Measurements from ENCODE around the gene MS4A15.

Gene MS4A15

DNA sequence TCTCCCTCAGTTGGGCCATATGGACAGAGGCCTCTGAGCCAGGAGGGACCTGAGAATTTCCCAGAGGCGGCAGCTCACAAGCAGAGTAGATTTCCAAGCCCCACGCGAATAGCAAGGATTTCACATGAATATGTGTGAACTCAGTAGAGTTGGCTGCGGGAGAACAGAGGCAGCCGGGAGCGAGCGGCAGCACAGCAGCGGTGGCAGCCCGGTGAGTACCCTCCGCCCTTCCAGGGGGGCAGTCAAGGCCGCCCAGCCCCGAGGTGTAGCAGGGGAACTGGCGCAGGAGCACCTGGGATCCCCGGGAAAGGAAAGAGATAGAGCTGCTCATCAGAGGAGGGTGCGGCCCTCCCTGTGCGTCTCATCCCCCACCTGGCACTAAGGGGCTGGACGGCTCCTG is 8.4 kb upstream of the MS4A15 start:
- Histone ChIP-seq H3K9me3 (ENCODE audit: low read length) (no peaks in the 10 kb centered on the region), H3K9ac (ENCODE audit: low read length) (no peak overlapping the region), H2AFZ (ENCODE audit: low read length) (no peak overlapping the region), H4K20me1 (ENCODE audit: insufficient read depth, low read length) (no peaks in the 10 kb centered on the region), H3F3A (ENCODE audit: insufficient read depth, low read length) (no peaks in the 10 kb centered on the region), H3K4me2 (ENCODE audit: low read length) (no peak overlapping the region), H3K27ac (ENCODE audit: low read depth, low read length, poor library complexity, severe bottlenecking) (no peak overlapping the region), H3K27me3 (ENCODE audit: insufficient read depth, low read length) (peaks cover 3% of the 10 kb centered on the region; the same call in 1 of the 2 replicates), H3K4me1 (ENCODE audit: insufficient read depth, low read length, severe bottlenecking) (no peaks in the 10 kb centered on the region), H3K36me3 (ENCODE audit: insufficient read depth, low read length) (no peaks in the 10 kb centered on the region), H3K79me2 (ENCODE audit: insufficient read depth, low read length) (no peaks in the 10 kb centered on the region), H3K4me3 (ENCODE audit: low read depth, low read length, poor library complexity, severe bottlenecking) (no peak overlapping the region), H3K9me2 (ENCODE audit: low read depth, low read length) (no peaks in the 10 kb centered on the region)
- TF ChIP-seq CTCF (IDR thresholded peaks at IDR 0.05; ENCODE audit: low read length) (no peak), EZH2 (IDR thresholded peaks at IDR 0.05; ENCODE audit: borderline replicate concordance, low read length) (no peak)

DNA sequence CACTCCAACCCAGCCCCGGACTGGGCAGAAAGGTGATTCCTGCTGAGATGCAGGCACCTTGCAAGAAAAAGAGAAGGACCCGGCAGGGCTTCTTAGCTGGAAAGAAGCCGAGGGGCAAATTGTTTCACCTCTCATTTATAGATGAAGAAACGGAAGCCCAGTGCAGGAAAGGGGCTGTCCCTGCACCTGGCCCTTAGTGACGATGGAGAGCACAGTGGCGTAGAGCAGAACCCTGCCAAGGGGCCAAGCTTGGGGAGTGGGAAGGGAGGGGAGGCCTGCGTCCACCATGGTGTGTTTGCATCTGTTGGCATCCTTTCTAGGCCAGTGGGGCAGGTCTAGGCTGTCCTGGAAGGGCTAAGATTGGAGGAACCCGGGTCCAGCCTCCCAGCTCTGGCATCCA is 7.8 kb upstream of the MS4A15 start:
- Histone ChIP-seq H3K4me2 (ENCODE audit: low read length) (no peak overlapping the region), H3K27ac (ENCODE audit: low read depth, low read length, poor library complexity, severe bottlenecking) (no peak overlapping the region)

DNA sequence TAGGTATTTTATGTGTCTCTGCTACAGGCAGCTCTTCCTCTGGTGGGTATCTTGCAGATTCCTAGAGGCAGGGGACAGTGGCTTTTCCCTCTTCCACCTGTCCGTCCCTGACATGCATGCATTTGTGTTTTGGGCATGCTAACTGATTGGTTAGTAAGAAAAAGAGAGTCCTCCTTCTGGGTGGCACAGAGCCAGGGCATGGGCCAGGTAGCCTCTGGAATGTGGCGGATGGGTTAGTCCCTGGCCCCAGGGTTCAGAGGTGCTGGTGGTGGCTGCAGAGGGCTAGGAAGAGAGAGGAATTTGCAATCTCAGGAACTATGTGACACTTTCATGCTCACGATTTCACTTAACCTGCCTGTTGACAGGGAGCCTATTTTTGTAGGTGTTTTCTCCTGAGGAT is 5.8 kb upstream of the MS4A15 start:
- no peak overlapping the region for H3K9ac ChIP-seq (ENCODE audit: low read length)
- no peaks in the 10 kb centered on the region for H3K79me2 ChIP-seq (ENCODE audit: insufficient read depth, low read length)
- no peaks in the 10 kb centered on the region for H3F3A ChIP-seq (ENCODE audit: insufficient read depth, low read length)
- H3K36me3 ChIP-seq (ENCODE audit: insufficient read depth, low read length), result no peaks in the 10 kb centered on the region
- no peak overlapping the region for H3K4me3 ChIP-seq (ENCODE audit: low read depth, low read length, poor library complexity, severe bottlenecking)
- H3K4me2 ChIP-seq (ENCODE audit: low read length), result no peak overlapping the region
- H4K20me1 ChIP-seq (ENCODE audit: insufficient read depth, low read length), result no peaks in the 10 kb centered on the region
- H3K4me1 ChIP-seq (ENCODE audit: insufficient read depth, low read length, severe bottlenecking), result no peaks in the 10 kb centered on the region
- no peaks in the 10 kb centered on the region for H3K9me3 ChIP-seq (ENCODE audit: low read length)
- H3K27ac ChIP-seq (ENCODE audit: low read depth, low read length, poor library complexity, severe bottlenecking), result no peak overlapping the region
- no peak overlapping the region for H2AFZ ChIP-seq (ENCODE audit: low read length)
- H3K27me3 ChIP-seq (ENCODE audit: insufficient read depth, low read length), result 0 out of 2 replicates have a peak, but pooled peaks cover 3% of the 10 kb centered on the region
- TF ChIP-seq CTCF (IDR thresholded peaks at IDR 0.05; ENCODE audit: low read length) (no peak), EZH2 (IDR thresholded peaks at IDR 0.05; ENCODE audit: borderline replicate concordance, low read length) (no peak)
- H3K9me2 ChIP-seq (ENCODE audit: low read depth, low read length), result no peaks in the 10 kb centered on the region

More for the DNA sequence above, 7.8 kb upstream of the MS4A15 start:
- no peak for TF ChIP-seq EZH2 (IDR thresholded peaks at IDR 0.05; ENCODE audit: borderline replicate concordance, low read length)
- no peak for TF ChIP-seq CTCF (IDR thresholded peaks at IDR 0.05; ENCODE audit: low read length)
- Histone ChIP-seq H4K20me1 (ENCODE audit: insufficient read depth, low read length) (no peaks in the 10 kb centered on the region), H3K4me1 (ENCODE audit: insufficient read depth, low read length, severe bottlenecking) (no peaks in the 10 kb centered on the region), H3K9ac (ENCODE audit: low read length) (no peak overlapping the region), H3K36me3 (ENCODE audit: insufficient read depth, low read length) (no peaks in the 10 kb centered on the region), H3F3A (ENCODE audit: insufficient read depth, low read length) (no peaks in the 10 kb centered on the region), H3K79me2 (ENCODE audit: insufficient read depth, low read length) (no peaks in the 10 kb centered on the region), H3K4me3 (ENCODE audit: low read depth, low read length, poor library complexity, severe bottlenecking) (no peak overlapping the region), H2AFZ (ENCODE audit: low read length) (no peak overlapping the region), H3K27me3 (ENCODE audit: insufficient read depth, low read length) (peaks cover 3% of the 10 kb centered on the region; the same call in 1 of the 2 replicates), H3K9me3 (ENCODE audit: low read length) (no peaks in the 10 kb centered on the region), H3K9me2 (ENCODE audit: low read depth, low read length) (no peaks in the 10 kb centered on the region)

Data from OCI-LY1 (cell line).